ENCODE results near the gene CLSTN2. TPM values are rescaled to one million over a fixed set of nuclear protein-coding genes. Genes with fewer than 3 reads are reported as not detected.

CLSTN2 gene
- polyA plus RNA-seq, 4 donors = 0.92 to 2.0 (median 1.5) TPM

DNA sequence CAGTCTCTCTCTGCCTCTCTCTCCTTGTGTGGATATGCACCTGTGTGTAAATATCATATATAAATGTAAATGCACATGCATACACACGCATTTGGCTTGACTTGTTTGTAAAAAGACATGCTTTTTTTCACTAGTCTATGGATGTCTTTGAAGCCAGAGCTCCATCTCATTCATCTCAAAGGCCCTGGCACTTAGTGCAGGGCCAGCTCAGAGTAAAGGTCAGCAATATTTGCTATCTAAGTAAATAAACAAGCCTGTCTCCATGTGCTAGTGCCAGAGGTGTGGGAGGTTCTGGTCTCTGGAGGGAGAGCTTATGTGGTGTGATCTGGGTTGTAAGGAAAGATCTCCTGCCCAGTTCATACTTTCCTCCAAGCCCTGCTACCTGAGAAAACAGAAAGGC lies 5.6 kb downstream of the CLSTN2 start:
- no peak for DNase-seq (ENCODE audit: low read depth in 4 of 4, low spot score in 2 of 4)

DNA sequence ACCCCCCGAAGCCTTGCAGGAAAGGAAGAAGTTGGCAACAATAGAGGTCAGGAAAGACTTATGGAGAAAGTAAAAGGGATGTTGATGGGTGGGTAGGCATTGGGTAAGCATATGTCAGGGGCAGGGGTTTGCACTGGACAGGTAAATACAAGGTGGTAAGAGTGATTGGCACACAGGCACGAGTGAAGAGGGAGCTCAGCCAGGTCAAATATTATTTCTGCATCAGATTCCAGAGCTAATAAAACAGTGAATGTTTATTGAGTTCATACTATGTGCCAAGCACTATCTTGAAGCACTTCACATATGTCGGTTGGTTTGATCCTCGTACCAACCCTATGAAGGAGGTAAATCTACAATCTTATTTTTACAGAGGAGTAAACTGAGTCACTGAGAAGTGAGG lies 6.6 kb downstream of the CLSTN2 start:
- no peak for DNase-seq (ENCODE audit: low read depth in 4 of 4, low spot score in 2 of 4)

DNA sequence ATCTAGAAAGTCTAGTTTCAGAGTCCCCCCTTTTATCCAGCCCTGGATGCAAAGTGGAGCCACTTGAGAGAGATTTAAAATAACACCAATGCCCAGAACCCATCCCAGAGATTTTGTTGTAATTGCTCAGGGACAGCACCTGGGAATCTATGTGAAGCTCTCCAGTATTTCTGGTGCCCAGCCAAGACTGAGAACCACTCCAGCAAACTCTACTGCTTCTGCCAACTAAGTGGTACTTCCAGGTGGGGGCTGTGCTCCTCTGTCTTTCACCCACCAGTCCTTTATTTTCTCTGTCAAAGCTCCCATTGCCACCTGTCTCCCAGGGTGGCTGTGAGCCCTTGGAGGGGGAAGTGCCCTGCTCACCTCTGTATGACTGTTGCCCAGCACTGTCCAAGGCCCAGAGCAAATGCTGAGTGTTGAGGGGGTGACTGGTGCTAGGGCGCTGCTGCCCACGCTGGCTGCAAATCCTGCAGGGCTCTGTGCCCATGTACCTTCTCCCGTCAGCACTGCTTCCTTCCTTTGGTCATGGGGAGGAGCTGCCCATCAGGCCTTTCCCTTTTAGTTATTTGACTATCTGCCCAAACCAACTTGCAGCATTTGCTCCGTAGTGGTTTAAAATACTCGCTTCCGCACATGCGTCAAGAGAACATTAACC lies 9.4 kb downstream of the CLSTN2 start:
- no peak for DNase-seq (ENCODE audit: low read depth in 4 of 4, low spot score in 2 of 4)

DNA sequence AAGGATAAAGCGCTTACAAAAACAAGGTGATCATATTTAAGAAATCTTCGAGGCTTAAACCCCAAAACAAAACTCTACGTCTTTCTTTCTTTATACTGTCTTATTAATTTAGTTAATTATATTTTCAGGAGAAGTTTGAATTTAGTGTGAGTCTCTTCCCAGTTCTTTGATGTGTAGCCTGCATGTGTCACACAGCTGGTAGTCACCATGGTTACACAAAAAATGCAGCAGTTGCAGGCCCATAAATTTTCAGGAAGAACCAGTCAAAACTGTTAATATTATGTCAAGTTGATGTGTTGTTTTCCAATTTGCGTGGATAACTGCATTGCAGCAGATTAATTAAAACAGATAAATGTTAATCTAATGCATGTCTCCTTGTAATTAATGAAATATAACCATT lies 10.4 kb downstream of the CLSTN2 start:
- DNase-seq (ENCODE audit: low read depth in 4 of 4, low spot score in 2 of 4) = no peak

DNA sequence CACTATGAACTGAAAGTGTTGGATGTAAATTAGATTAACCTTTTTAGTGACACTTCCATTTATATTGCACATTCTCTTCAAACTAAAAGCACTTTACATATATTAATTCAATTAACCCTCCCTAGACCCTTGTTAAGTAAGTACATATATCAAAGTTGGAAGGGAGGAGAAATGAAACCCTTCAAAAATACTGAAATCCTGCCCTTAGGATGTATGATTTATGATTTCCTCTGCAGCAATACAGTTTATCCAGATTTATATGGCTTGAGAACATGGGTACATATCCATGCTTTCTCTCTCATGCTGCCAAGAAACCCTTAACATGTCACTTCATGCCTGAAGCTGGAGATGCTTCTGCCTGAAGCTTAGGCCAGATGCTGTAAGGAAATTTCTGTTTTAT lies 11.0 kb downstream of the CLSTN2 start:
- no peak for DNase-seq (ENCODE audit: low read depth in 4 of 4, low spot score in 2 of 4)

DNA sequence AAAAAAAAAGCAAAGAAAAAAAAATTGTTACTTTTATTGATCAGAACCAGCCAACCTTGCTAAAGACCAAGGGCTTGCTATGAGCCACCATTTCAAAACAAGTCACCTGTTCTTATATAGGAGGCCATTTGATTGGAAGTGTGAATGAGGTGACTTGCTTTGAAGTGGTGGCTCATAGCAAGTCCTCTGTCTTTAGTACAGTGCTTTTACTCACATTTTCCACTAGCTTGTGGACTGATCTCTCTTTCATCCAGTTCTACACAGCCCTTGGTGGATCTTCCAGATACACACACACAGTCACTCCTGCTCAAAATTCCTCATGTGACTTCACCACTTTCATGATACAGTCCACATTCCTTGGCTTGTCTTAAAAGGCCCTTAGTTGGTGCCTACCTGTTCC lies 13.5 kb downstream of the CLSTN2 start:
- no peak for DNase-seq (ENCODE audit: low read depth in 4 of 4, low spot score in 2 of 4)

DNA sequence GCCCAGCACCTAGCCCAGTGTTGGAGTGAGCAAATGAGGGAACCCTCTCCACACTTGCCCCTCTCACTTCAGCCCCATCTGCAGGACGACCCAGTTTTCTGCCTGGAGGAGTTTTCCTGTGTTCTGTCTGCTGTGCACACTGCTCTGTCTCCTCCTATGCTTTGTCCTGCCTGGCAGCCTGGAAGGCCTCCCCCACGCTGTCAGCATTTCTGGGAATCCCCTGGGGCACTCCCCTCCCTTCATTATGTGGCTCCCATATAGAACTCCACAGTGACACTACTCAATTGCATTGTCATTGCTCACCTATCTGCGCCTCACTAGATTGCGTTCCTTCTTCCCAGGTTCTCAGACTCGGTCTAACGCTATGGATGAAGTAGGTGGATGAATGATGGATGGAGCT lies 13.9 kb downstream of the CLSTN2 start:
- DNase-seq (ENCODE audit: low read depth in 4 of 4, low spot score in 2 of 4) = no peak

DNA sequence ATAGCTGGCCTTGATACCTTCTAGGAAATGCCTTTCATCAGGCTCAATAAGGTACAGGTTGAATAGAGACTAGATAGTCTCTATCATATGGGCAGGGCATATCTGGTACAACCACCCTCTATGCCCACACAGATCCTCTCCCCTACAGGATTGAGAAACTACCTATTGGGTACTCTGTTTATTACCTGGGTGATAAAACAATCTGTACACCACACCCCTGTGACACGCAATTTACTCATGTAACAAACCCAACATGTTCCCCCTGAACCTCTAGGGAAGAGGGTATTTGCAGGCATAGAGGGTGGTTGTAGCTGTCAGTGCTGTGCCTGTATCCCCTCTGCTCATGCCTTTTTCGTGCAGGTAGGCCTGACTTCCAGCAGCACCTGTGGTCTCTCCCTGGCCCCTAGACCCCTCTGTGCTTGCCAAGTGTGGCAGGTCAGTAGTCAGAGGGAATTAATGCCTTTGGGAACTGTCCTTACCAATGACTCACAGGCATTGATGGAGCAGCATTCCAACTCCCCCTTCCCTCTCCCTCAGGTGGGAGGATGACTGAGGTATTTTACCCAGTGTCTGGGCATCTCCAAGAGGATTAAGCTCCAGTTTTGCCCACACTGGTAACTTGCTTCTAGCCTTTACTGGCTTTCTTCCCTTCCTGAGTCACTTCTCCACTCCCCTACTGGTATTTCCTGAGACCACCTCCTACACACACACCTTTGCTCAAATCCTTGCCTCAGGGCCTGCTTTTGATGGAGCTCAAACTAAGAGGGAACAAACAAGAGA lies 18.3 kb downstream of the CLSTN2 start:
- no peak for DNase-seq (ENCODE audit: low read depth in 4 of 4, low spot score in 2 of 4)

DNA sequence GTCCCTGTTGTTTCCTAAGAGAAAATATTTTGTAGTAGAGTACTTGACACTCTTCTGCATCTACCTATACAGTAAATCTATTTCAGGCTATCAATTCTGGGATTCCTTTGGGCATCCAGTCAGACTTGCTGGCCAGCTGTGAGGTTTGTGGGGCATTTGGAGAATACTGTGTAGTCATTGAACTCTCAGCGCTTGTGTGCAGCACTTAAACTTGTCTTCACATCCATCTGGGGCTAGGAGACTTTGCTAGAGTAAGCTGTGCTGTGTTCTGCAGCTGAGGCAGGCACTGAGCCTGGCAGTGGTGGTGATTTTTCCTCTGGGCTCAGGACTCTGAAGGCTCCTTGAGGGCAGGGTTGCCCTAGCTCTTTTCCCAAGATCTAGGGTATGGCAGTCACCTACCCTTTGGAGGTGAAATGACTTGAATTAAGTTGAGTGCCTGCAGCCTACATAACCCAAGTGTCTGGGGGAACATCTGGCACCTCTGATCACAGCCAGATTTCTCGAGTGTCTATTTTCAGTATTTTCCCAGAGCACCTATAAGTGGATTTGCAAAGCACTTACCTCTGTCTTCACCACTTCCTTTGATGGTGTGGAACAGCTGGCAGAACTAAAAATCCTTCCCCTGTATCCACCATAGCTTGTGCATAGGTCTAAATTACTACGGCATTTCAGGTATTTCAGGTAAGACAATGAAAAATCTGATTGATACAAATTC lies 19.3 kb downstream of the CLSTN2 start:
- no peak for DNase-seq (ENCODE audit: low read depth in 4 of 4, low spot score in 2 of 4)

DNA sequence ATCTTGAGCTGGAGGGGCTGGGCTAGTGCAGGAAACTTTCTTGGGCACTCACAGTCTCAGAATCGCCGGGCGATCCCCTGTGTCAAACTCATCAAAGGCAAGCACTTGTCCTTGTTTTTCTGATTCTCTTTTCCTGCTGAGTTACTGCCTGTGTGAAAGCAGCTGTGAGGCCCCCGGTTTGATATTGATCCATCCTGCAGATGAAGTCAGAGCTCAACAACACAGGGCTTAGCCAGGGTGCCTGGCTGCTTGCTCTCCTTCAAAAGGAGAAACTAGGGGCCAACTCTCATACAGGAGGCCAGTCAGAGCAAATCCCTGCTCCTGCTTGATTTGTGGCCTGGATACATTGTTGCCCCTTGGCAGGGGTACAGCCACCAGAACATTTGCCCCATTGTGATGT lies 22.9 kb downstream of the CLSTN2 start:
- no peak for DNase-seq (ENCODE audit: low read depth in 4 of 4, low spot score in 2 of 4)

DNA sequence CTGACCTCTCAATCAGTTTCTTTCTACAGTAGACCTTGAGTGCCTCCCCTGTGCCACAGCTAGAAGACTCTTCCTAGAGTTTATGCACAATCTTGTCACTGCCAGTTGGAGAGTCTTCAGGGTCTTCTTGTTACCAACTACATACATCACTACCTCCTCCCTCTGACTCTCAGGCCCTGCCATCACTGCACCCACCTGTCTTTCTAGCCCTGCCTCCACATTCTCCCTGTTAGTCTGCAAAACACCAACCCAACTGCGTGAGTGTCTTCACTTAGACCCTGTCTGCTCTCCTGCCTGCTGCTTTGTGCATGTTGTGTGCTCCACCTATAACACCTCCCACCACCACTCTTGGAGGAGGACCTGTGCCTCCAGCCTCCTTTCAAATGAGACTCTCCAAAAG lies 34.4 kb downstream of the CLSTN2 start:
- no peak for DNase-seq (ENCODE audit: low read depth in 4 of 4, low spot score in 2 of 4)

DNA sequence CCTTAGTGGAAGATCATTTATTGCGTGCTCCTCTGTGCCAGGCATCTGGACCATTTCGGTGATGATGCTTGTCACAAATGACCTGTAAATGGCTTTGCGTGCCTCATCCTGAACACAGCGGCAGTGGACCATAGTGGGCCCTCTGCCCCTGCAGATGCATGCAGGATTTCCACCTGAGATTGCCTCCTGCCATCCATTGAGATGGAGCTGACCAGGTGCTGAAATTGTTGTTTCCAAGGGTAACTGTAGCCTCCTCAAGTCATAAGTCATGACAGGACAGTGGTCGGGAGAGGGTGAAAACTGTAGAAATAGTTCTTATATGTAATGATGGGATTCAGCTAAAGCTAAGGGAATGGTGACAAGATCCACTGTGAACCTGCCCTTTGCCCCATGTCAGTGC lies 35.5 kb downstream of the CLSTN2 start:
- no peak for DNase-seq (ENCODE audit: low read depth in 4 of 4, low spot score in 2 of 4)

DNA sequence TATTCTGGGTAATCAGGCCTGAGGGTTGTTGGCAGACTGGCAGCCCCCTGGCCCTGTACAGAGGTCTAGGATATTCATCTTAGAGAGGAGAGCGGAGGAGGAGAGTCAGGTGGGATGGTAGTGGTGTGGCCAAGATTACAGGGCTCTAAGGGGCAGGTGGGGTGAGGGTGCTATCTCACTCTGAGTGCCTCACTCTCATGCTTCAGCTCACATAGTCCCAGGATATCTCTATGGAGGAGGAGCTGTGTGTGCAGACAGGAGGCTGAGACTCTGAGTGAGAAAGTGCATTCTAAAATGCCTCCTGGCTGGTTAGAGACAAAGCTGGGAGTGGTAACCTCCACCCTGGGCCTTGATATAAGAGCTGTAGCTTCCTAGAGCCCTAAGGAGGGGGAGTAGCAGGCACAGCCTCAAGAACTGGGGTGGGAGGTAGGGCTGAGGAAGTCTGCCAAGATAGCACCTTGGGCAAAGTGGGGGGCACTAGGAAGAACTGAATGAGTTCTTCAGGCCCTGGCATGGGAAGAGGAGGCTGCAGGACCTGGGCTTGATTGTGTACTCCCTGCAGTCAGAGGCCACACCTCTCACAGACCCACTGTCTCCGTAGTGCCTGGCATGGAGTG lies 39.9 kb downstream of the CLSTN2 start:
- DNase-seq (ENCODE audit: low read depth in 4 of 4, low spot score in 2 of 4) = no peak

DNA sequence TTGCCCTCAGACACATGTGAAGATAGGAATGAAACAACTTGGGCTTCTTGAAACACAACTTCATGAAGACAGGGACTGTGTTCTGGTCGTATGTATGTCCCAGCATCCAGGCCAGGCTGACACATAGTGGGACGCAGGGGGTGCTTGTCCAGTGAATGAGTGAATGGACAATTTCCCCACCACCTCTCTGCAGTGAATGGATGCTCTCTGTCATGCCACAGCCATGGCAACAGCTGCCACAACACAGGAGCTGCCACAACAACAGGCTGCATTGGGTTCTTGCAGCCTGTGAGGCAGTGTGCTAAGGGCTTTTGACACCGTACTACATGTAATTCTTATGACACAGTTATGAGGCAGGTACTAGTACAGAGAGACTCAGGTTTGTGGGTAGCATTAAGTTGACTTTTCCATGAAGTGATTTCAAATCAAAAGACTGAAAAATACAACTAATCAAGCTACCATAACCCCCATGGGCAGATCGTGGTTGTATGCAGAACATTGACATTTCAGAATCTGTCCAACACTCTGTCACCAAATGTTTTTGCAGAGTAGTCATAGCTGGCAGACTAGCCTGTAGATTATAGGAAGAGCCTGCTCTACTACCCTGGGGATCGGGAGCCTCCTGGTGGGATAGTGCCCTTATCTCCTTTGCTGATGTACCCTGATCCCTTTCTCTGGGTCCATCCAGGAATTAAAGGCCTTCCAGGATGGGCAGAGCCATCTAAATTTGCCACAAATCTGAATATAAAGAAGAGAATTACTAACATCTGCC lies 40.8 kb downstream of the CLSTN2 start:
- DNase-seq (ENCODE audit: low read depth in 4 of 4, low spot score in 2 of 4) = no peak

DNA sequence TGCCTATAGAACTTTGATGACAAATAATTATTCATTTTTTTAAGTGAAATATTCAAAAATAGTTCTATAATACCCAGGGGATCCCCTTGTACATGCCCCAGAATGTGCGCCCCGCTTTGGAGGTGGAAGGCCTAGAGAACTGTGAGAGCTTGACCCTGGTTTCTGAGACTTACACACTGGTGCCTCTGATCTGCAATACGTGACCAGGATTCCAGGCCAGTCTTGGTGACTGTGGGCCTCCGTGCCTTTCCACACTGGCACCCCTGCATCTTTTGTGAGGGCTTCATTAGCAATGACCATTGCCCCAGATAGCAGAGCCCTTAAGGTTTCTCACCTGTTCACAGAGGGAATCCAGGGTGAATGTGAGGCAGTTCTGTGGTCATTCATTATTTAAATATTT lies 44.0 kb downstream of the CLSTN2 start:
- no peak for DNase-seq (ENCODE audit: low read depth in 4 of 4, low spot score in 2 of 4)

DNA sequence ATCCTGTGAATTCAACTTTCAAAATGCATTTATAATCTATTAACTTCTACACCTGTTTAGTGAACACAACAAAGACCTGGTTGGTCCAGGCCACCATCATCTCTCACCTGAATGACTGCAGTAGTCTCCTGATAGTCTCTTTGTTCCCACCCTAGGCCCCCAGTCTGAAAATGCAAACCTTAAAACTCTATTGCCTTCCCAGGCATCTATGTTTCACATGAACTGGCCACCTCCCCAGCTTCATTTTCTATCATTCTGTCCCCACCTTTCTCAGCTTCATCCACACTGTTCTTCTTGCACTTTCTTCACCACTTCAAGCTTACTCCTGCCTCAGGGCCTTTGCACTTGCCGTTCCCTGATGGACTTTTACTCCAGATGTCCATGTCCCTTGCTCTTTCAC lies 45.0 kb downstream of the CLSTN2 start:
- no peak for DNase-seq (ENCODE audit: low read depth in 4 of 4, low spot score in 2 of 4)

DNA sequence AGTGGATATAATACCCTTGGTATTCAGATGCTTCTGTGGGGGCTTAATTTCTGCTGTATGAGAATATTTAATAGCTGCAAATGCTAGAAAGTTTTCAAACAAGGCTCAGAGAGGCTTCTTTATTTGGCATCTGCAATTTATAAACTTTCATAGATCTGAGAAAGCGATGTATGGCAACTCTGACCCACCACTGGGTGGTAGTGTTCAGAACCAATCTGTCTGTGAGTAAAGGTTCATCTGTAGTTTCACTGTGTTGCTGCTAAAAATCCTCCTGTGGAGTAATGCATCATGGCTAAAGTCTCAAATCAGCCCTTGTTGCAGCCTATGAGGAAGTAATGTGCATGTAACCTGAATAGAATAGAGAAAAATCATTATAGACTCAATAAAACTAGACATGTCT lies 47.4 kb downstream of the CLSTN2 start:
- no peak for DNase-seq (ENCODE audit: low read depth in 4 of 4, low spot score in 2 of 4)

DNA sequence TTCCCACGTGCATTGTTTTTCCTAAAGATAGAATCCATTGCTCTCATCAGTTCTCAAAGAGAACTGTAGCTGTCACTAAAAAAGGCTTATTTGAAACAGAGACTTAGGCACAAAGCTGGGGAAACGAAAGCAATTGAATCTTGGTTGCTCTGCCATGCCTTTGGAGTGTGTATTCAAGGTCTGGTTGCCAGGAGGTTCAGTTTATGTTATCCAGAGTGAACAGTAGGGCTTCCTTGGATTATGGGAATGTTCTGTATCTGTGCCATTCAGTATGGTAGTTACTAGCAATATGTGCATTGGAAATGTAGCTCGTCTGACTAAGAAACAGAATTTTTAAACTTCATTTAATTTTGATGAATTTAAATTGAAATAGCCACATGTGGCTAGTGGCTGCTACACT lies 50.6 kb downstream of the CLSTN2 start:
- no peak for DNase-seq (ENCODE audit: low read depth in 4 of 4, low spot score in 2 of 4)

DNA sequence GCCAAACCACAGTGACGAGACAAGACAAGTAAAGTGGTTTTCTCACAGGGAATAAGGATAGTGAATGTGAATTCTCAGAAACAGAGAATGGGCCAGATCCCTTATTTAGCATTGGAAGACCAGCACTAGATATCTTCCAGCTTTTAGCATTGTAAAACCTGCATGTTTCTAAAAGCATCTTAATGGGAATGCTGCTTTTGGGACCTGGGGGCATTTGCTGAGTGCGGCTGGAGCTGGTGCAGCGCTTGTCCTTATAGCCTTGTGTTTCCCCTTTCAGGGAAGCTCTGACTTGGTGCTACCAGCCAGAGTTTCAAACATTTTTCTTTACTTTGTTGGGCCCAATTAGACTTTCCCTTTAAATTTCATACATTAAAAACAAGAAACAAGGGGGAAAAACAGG lies 52.9 kb downstream of the CLSTN2 start:
- DNase-seq (ENCODE audit: low read depth in 4 of 4, low spot score in 2 of 4) = no peak

DNA sequence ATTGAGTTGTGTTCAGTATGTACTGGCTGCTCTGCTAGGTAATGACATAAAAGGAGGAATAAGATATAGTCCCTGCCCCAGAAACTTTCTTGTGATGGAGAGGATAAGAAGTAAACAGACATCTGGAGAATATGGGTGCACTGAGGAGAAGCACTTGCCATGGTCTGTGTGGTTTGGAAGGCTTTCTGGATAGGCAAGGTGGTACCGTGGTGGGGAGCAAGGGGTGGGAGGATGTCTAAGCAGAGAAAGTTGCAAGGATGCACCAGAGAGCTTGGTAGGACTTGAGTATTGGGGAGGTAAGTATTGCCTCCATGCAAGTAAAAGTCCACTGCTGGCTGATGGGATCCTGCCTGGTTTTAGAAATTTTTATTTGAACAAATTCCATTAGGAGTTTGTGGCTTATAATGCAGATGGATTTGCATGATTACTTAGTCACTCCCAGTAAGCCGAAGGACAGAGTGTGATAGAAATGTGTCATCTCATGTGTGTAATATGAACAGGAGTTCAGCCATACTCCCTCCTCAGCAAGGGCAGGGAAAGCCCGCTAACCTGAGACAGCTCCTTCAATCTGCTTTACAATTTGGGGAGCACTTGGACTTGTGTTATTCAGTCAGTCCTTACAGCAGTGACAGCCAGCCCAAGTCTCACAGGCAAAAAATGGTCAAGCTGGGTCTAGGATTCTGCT lies 53.6 kb downstream of the CLSTN2 start:
- no peak for DNase-seq (ENCODE audit: low read depth in 4 of 4, low spot score in 2 of 4)

Data from left renal cortex interstitium (tissue), 4 donors.